ENCODE measurements around the gene NKTR.

NKTR gene

GRCh38 chr3:42661593-42662022, 61.1 kb downstream of the NKTR start:
- DNase-seq (ENCODE audit: low read depth in 1 of 2, low spot score in 1 of 2): no peak

- no peak for DNase-seq (ENCODE audit: low read depth in 1 of 2, low spot score in 1 of 2)
Measured at GRCh38 chr3:42662037-42662812, 61.7 kb downstream of the NKTR start.

DNA sequence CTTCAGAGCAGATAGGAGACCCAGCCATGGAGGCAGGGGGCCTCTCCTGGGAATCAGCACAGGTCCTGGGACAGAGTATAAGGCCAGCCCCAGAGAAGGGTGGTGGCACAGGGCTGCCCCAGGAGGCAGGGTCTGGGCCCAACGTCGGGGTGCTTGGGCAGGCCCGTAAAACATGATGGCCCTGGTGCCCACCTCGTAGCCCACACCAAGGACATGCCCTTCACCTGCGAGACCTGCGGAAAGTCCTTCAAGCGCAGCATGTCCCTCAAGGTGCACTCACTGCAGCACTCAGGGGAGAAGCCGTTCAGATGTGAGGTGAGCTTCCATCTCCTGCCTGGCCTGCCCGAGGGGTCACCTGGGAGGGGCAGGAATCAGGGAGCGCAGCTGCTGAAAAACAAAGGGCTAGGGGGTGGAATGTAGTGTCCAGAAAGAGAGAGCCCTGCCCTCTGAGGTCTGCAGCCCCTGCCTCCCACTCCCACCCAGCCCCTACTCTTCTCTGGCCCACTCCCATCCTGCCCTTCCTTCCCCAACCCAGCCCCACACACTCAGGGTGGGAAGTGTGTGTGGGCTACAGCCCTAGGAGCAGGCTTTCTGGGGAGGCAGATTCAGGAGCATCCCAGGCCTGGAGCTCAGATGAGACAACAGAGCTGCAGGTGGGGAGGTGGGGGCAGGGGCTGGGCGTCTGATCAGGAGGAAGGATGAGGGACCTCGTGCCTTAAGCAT, 62.5 kb downstream of the NKTR start:
- DNase-seq (ENCODE audit: low read depth in 1 of 2, low spot score in 1 of 2): no peak

DNA sequence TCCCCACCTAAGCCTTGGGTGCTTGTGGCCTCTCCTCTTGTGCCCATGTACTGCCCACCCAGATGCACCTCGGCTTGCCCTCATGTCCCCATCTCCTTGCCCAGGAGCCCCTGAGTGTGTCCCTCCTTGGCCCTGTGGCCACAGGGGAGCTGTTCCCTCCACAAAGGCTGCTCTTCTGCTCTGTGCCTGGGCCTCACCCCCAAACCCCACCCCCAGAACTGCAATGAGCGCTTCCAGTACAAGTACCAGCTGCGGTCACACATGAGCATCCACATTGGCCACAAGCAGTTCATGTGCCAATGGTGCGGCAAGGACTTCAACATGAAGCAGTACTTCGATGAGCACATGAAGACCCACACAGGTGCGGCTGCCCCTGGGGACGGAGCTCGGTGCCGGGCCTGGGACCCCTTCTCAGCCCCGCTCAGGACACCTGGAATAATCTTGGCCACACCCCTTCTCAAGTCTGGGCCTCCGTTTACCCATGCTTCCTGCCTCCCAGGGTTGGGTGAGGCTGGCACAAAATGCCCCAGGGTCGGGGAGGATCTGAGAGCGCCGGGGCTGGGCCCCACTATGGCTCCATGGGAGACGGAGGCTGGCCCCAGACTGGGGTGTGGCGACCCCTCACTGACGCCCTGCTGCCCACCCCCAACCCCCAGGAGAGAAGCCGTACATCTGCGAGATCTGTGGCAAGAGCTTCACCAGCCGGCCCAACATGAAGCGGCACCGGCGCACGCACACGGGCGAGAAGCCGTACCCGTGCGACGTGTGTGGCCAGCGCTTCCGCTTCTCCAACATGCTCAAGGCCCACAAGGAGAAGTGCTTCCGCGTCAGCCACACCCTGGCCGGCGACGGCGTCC, 63.3 kb downstream of the NKTR start:
- no peak for DNase-seq (ENCODE audit: low read depth in 1 of 2, low spot score in 1 of 2)

GRCh38 chr3:42664438-42664803, 63.9 kb downstream of the NKTR start:
- DNase-seq (ENCODE audit: low read depth in 1 of 2, low spot score in 1 of 2): no peak

- DNase-seq (ENCODE audit: low read depth in 1 of 2, low spot score in 1 of 2): no peak
Measured at GRCh38 chr3:42665050-42665878, 64.8 kb downstream of the NKTR start.

GRCh38 chr3:42666022-42666421, 65.5 kb downstream of the NKTR start:
- no peak for DNase-seq (ENCODE audit: low read depth in 1 of 2, low spot score in 1 of 2)

GRCh38 chr3:42666577-42666998, 66.1 kb downstream of the NKTR start:
- DNase-seq (ENCODE audit: low read depth in 1 of 2, low spot score in 1 of 2): no peak

GRCh38 chr3:42667096-42667522, 66.6 kb downstream of the NKTR start:
- DNase-seq (ENCODE audit: low read depth in 1 of 2, low spot score in 1 of 2): no peak

DNA sequence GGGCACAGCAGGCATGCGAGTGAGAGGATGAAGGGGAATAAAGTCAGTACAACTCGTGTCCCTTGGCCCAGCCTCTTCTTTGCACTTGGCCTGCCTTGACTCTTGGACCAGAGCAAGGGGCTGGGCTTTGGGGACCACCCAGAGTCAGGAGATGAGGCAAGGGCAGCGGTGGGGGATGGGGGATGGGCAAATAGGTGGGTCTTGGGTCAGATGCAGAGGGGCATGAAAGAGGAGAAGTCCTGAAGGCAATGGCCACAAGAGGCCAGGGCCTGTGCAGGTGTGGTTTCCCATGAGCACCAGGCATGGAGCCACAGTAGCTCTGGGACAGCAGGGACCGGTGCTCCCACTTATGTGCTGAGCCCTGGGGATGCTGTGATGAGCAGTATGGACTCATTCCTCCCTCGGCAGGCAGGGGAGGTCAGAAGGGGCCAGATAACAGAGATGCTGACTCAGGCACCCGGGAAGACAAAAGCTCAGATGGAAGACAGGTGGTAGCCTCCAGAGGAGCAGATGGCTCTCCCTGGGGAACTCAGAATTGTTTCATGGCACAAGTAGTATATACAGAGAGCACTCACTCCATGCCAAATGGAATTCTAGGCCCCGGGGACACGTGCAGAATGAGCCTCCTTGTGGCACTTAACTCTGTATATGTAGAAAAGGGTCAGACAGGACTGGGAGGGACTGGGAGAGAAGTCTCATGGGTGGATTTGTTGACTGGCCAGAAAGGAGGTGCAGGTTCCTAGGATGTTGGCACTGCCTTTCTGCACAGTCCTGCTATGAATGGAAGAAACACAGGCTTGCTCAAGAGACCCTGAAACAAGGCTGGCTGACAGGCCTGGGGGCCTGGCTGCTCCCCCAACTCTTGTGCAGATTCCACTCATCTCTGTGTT, 67.3 kb downstream of the NKTR start:
- DNase-seq (ENCODE audit: low read depth in 1 of 2, low spot score in 1 of 2): no peak

- no peak for DNase-seq (ENCODE audit: low read depth in 1 of 2, low spot score in 1 of 2)
Measured at GRCh38 chr3:42668413-42668760, 67.9 kb downstream of the NKTR start.

DNA sequence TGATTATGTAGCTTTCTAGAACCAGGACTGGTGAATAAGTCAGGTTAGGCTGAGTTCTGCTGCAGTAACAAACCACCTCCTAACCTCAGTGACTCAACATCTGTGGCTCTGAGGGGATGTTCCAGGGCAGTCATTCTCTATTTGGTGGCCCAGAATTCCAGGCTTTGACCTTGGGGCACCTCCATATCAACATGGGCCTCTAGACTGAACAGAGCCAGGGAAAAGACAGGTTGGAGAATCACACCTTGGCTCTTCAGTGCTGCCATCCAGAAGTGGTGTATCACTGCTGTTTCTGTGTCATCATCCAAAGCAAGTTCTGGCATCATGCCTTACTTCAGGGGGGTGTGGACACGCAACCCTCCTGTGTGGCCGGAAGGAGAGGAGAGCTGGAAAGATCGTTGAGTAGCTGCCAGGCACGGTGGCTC, 68.3 kb downstream of the NKTR start:
- no peak for DNase-seq (ENCODE audit: low read depth in 1 of 2, low spot score in 1 of 2)

DNA sequence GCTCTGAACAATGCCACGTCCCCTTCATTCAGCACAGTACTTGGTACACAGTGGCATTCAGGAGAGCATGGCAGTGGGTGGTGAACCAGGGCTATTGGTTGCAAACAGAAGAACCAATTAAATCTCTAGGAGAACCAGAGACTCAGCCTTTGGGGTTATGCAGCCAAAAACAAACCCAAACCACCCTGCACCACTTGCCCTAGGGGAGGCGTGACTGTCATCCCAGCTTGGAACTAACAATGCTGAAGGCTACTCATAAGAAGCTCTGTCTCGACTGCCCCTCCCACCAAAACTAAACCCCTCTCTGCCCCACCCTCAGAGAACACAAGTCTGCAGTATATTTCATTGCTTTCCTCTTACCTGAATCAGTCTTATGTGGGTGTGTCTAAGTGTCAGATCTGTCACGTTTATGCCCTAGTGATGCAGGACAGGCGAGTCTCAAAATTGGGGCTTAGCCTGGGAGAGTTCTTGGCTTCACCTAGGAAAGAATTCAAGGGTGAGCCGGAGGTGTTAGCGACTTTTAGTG, 69.6 kb downstream of the NKTR start:
- DNase-seq (ENCODE audit: low read depth in 1 of 2, low spot score in 1 of 2): no peak

DNA sequence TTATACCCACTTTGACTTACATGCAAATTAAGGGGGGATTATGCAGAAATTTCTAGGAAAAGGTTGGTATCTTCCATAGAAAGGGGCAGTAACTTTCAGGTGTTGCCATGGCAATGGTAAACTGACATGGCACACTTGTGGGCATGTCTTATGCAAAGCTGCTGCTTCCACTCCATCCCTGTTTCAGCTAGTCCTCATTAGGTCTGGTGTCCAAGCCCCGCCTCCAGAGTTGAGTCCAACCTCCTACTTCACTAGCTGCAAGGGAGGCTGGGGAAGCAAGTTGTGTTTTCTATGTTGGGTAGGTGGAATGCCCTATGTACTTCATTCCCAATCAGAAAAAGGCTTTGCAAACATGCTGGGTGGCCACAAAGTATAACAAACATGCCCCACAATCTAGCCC, 70.2 kb downstream of the NKTR start:
- no peak for DNase-seq (ENCODE audit: low read depth in 1 of 2, low spot score in 1 of 2)

- DNase-seq (ENCODE audit: low read depth in 1 of 2, low spot score in 1 of 2): no peak
Measured at GRCh38 chr3:42672515-42672914, 72.0 kb downstream of the NKTR start.

GRCh38 chr3:42673082-42673481, 72.6 kb downstream of the NKTR start:
- no peak for DNase-seq (ENCODE audit: low read depth in 1 of 2, low spot score in 1 of 2)

- no peak for DNase-seq (ENCODE audit: low read depth in 1 of 2, low spot score in 1 of 2)
Measured at GRCh38 chr3:42674146-42674545, 73.7 kb downstream of the NKTR start.

DNA sequence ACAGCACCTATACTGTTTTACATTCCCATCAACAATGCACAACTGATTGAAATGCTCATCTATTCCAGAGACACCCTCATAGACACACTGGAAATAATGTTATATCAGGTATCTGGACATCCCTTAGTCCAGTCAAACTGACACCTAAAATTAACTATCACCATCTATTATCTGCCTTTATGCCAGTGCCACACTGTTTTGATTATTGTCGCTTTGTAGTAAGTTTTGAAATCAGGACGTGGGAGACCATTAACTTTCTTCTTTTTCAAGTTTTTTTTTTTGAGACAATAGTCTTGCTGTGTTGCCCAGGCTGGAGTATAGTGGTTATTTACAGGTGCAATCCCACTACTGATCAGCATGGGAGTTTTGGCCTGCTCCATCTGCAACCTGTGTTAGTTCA, 75.4 kb downstream of the NKTR start:
- no peak for DNase-seq (ENCODE audit: low read depth in 1 of 2, low spot score in 1 of 2)

DNA sequence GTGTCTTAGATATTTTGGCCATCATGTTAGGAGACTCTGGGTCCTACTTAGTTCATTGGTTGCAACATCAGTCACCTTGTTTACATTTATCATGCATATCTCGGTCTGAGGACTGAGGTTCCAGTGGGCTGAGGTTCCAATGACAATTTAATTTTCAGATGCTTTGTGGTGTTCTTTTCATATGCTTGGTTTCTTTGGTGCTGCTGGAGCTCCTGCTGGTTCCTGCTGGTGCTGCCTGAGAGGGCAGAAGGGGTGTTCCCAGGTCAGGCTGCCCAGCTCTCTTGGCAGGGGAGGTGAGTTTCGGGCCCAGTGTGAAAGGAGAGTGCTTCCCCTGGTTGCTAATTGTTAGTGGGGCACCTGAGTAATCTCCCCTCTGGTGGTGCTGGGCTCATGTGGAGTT, 78.0 kb downstream of the NKTR start:
- no peak for DNase-seq (ENCODE audit: low read depth in 1 of 2, low spot score in 1 of 2)

DNA sequence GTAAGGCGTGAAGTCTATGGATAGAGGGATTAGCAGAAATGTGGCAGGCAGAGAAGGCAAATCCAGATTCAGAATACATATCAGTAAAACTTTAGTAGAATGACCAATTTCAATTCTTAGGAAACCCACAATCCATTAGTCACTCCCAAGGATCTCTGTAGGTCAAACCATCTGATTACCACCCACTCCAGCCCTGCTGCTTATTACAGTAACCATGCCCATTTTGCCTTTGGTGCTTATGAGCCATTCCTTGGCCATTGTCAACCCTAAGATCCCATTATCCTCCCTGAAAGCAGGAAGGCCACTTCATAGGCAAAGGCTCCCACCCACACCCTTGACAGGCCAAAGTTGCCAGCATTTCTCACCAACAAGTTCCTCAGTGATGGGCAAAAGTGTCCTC, 79.8 kb downstream of the NKTR start:
- no peak for DNase-seq (ENCODE audit: low read depth in 1 of 2, low spot score in 1 of 2)

Measured in stimulated activated CD4-positive, alpha-beta T cell treated with anti-CD3 and anti-CD28 coated beads, Interleukin-15, amount 100 ng/mL, for 1 hour (primary cell).